H54 (cell line): ENCODE data around the gene SLC10A1.
"Not testable (repeated sequence)": the region's sequence is repeated elsewhere in the genome, so short reads cannot be mapped to it uniquely, and the experiment has no call there.

Experiments
- DNase-seq: peaks from one replicate; pipeline ENCODE4 v3.0.0; 2011; ENCODE audit warnings: low spot score, mixed read lengths; ENCODE audit not compliant: insufficient read length
- FAIRE-seq: peaks from 3 replicates; lab custom pipeline; 2011; peaks lifted over from hg19 to GRCh38; lab: Jason Lieb, UNC
- POLR2A ChIP-seq: IDR thresholded peaks from 2 replicates; pipeline ENCODE4 v1.6.1; 2011; ENCODE audit warnings: low read depth, mild to moderate bottlenecking, low read length

The SLC10A1 gene

DNA sequence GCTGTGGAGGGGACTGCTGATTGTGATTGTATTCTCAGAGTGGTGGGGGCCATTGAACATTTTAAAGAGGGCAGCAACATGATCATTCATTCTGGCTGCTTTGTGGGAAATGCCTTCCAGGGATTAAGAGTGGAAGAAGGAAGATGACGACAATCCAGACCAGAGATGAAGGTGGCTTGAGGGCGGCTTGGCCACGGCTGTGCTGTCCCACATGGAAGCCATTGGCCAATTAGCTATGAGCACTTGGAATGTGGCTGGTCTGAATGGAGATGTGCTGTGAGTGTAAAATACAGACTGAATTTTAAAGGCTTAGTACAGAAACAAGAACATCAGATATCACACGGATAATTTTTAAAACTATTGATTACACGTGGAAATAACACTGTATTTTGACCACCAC, 19.2 kb upstream of the SLC10A1 start:
- DNase-seq (no peak), FAIRE-seq (no peak)
- TF ChIP-seq POLR2A, result no peak

DNA sequence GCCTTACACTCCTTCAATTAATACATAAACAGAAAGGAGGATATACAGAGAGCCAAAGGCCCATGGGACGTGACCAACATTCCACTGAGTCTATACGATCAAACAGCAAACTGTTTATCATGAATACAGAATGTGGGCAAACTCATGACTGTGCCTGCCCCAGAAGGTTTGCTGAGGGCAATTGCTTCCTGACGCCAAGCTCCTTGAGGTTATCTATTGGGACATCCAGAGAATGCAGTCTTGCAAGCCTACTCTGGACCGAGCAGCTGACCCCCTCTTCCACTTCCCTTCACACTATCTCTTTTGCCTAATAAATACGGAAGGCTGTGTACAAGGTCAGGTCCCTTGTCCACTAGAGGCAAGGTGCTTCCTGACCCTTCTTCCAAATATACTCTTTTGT, 18.5 kb upstream of the SLC10A1 start:
- FAIRE-seq (no peak), DNase-seq (no peak)
- TF ChIP-seq POLR2A, result no peak

GRCh38 chr14:69814397-69814796, 17.4 kb upstream of the SLC10A1 start:
- no peak for TF ChIP-seq POLR2A
- DNase-seq (no peak), FAIRE-seq (no peak)

DNA sequence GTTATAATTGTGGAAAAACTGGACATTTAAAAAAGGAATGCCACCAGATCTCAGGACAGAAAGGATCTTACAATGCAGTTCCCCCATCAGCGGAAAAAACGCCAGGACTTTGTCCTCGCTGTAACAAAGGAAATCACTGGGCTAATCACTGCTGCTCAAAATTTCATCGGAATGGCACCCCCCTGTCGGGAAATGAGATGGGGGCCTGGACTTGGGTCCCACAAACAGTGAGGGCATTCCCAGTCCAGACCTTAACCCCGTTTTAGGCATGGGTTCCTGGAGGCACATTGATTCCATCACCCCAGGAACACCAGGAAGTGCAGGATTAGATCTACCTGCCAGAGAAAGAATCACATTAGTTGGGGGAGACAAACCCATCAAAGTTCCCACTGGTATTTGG, 16.3 kb upstream of the SLC10A1 start:
- DNase-seq, FAIRE-seq: not testable (repeated sequence)

GRCh38 chr14:69812711-69813110, 15.7 kb upstream of the SLC10A1 start:
- no peak for DNase-seq
- TF ChIP-seq POLR2A, result no peak
- no peak for FAIRE-seq

DNA sequence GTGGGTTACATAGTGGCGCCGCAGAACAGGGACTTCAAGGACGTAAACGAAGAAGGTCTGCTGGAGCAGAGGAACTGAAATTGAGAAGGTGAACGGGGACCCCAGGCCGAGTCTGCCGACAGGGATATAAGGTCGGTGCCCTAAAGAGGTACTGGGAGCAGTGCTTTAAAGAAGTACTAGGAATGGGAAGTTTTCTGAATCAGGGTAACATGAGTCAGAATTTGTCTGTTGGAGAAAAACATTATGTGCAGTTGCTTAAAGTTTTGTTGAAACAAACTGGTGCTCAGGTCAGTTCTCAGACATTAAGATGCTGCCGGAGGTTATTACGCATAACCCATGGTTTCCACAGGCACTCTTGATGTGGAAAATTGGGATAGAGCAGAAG, 14.8 kb upstream of the SLC10A1 start:
- DNase-seq, result no peak
- no peak for TF ChIP-seq POLR2A
- FAIRE-seq, result no peak

- DNase-seq (no peak), FAIRE-seq (no peak)
- TF ChIP-seq POLR2A, result no peak
Measured at GRCh38 chr14:69811227-69811867, 14.3 kb upstream of the SLC10A1 start.

GRCh38 chr14:69808919-69809808, 12.1 kb upstream of the SLC10A1 start:
- FAIRE-seq (no peak), DNase-seq (no peak)
- no peak for TF ChIP-seq POLR2A

DNA sequence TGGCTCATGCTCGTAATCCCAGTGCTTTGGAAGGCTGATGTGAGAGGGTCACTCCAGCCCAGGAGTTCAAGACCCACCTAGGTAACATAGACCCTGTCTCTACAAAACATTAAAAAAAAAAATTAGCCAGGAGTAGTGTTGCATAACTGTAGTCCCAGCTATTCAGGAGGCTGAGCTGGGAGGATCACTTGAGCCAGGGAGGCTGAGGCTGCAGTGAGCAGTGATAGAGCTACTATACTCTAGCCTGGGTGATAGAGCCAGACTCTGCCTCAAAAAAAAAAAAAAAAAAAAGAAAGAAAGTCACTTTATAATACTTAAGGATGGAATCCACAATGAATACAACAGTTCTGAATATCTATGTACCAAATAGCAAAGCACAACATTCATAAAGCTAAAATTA, 10.2 kb upstream of the SLC10A1 start:
- DNase-seq (no peak), FAIRE-seq (no peak)
- TF ChIP-seq POLR2A, result no peak

DNA sequence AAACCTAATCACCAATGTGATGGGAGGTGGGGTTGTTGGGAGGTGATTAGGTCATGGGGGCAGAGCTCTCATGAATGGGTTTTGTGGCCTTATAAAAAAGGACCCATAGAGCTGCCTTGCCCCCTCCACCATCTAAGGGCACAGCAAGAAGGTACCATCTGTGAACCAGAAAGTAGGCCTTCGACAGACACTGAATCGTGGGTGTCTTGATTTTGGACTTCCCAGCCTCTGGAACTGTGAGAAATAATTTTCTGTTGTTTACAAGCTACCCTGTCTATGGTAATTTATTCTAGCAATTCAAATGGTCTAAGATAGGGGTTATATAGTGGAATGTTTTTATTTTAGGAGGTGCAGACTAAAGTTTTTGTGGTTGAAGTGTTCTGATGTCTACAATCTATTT, 7.9 kb upstream of the SLC10A1 start:
- no peak for FAIRE-seq
- no peak for DNase-seq
- TF ChIP-seq POLR2A, result no peak

- DNase-seq (peak; percentile 5), FAIRE-seq (no peak)
- TF ChIP-seq POLR2A, result no peak
Measured at GRCh38 chr14:69803753-69804152, 6.7 kb upstream of the SLC10A1 start.

GRCh38 chr14:69798339-69798735, 1.3 kb upstream of the SLC10A1 start:
- DNase-seq, result no peak
- FAIRE-seq, result no peak
- TF ChIP-seq POLR2A, result no peak

- no peak for TF ChIP-seq POLR2A
- FAIRE-seq (no peak), DNase-seq (no peak)
Measured at GRCh38 chr14:69797573-69798338, 715 bp upstream of the SLC10A1 start.

DNA sequence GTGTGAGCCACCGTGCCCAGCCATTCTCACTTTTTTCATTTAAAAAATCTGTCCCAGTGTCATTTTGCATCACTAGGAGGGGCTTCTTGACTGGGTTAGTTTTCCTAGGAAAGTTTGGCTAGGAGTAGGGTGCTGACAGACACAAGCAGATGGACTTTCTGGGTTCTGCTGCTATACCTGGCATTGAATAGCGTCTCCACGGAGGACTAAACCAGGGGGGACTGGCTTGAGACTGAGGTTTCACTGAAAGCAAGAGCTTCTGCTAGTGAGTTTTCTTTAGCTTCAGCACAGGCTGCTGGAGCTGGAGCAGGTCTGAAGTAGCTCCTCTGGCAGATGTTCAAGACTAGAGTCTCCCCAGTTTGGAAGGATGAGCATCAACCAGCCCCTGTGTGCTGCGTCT, 1.4 kb downstream of the SLC10A1 start:
- FAIRE-seq (no peak), DNase-seq (no peak)
- TF ChIP-seq POLR2A, result no peak
